HepG2 (cell line): ENCODE data around the gene NUDT6. TPM values are rescaled to one million over a fixed set of nuclear protein-coding genes. Genes with fewer than 3 reads are reported as not detected.

Source experiments
- ATAC-seq: fragments of 200-7000 bp; cut with Tn5 transposase; 3 replicates; pipeline ENCODE4 v1.9.1; 2020; ENCODE audit warnings: mild to moderate bottlenecking, moderate library complexity
- BruUV-seq: library from RNA; stranded (reverse); fragments of 400-500 nt; replicated peaks from 2 replicates; lab custom pipeline; 2021; lab: Mats Ljungman, UMichigan
- CTCF ChIA-PET: fragments of 300-600 bp; formaldehyde crosslinking; extraction: SDS; loops from one replicate; lab custom pipeline; 2021; ENCODE audit warnings: low total read pairs, inconsistent platforms, low intra/inter-chr PET ratio; lab: Yijun Ruan, JAX
- POLR2A ChIA-PET: fragments of 350-600 bp; sonication (Branson Sonifier 250); formaldehyde crosslinking; loops from one replicate; lab custom pipeline; 2020; ENCODE audit warnings: antibody characterized with exemption, inconsistent platforms; lab: Yijun Ruan, JAX
- DNase-seq: peaks from one replicate; pipeline ENCODE4 v3.0.0-alpha.2; 2015; ENCODE audit warnings: low spot score
- FAIRE-seq: peaks from 3 replicates; lab custom pipeline; 2011; peaks lifted over from hg19 to GRCh38; lab: Jason Lieb, UNC
- H2AFZ ChIP-seq: one replicate; pipeline ENCODE4 v1.6.1; 2011; ENCODE audit warnings: low read length, inconsistent platforms
- H3K27ac ChIP-seq: fragments of 300-600 bp; 3 replicates; pipeline ENCODE4 v1.8.0; 2011; ENCODE audit warnings: mixed run types, mild to moderate bottlenecking, mixed read lengths, low read length, inconsistent platforms; ENCODE audit not compliant: insufficient read depth; ENCODE audit errors: extremely low read length
- H3K27me3 ChIP-seq, 2 experiments: fragments of 200-600 bp in 1 of 2; 2 replicates in 1 of 2; 3 replicates in 1 of 2; pipeline versions ENCODE4 v1.6.0 to v1.8.0; 2011; ENCODE audit warnings: low read length in 2 of 2, mild to moderate bottlenecking in 2 of 2, moderate library complexity in 2 of 2, inconsistent platforms in 1 of 2; ENCODE audit not compliant: insufficient read depth in 2 of 2, control insufficient read depth in 1 of 2
- H3K36me3 ChIP-seq, 2 experiments: fragments of 200-600 bp in 1 of 2; replicated peaks in 1 of 2; 2 replicates in 1 of 2; 3 replicates in 1 of 2; pipeline versions ENCODE4 v1.5.1 to v1.8.0; 2011; ENCODE audit warnings: low read length in 2 of 2, inconsistent platforms in 1 of 2; ENCODE audit not compliant: insufficient read depth in 2 of 2, control insufficient read depth in 1 of 2
- H3K4me1 ChIP-seq: 2 replicates; pipeline ENCODE4 v1.5.1; 2012; ENCODE audit warnings: low read length, inconsistent platforms; ENCODE audit not compliant: insufficient read depth
- H3K4me2 ChIP-seq: 2 replicates; pipeline ENCODE4 v1.6.0; 2011; ENCODE audit warnings: low read depth, low read length, inconsistent platforms
- H3K4me3 ChIP-seq, 3 experiments: fragments of 200-600 bp in 1 of 3; sonication (generic), shearing (Covaris generic) in 1 of 3; replicated peaks in 1 of 3; 2 replicates each; pipeline ENCODE4 v1.5.1; 2011 to 2016; ENCODE audit warnings: low read length in 3 of 3, inconsistent platforms in 2 of 3, low read depth in 2 of 3, mild to moderate bottlenecking in 2 of 3, control low read depth in 1 of 3, mixed read lengths in 1 of 3; ENCODE audit not compliant: insufficient read depth in 1 of 3
- H3K79me2 ChIP-seq: one replicate; pipeline ENCODE4 v1.6.1; 2011; ENCODE audit warnings: low read length, inconsistent platforms; ENCODE audit not compliant: insufficient read depth
- H3K9ac ChIP-seq: 2 replicates; pipeline ENCODE4 v1.6.0; 2011; ENCODE audit warnings: mild to moderate bottlenecking, low read depth, low read length, inconsistent platforms; ENCODE audit not compliant: insufficient read depth
- H3K9me3 ChIP-seq: 2 replicates; pipeline ENCODE4 v1.5.1; 2012; ENCODE audit warnings: mild to moderate bottlenecking, low read length
- H4K20me1 ChIP-seq: 2 replicates; pipeline ENCODE4 v1.6.0; 2011; ENCODE audit warnings: inconsistent platforms, mild to moderate bottlenecking, low read length, moderate library complexity; ENCODE audit not compliant: insufficient read depth
- ARID3A ChIP-seq: IDR thresholded peaks from 2 replicates; pipeline ENCODE4 v1.6.1; 2012; ENCODE audit warnings: low read depth, low read length, improper control_type of control experiment
- BCLAF1 ChIP-seq: fragments of 450-650 bp; IDR thresholded peaks from 2 replicates; pipeline ENCODE4 v1.6.1; 2017; ENCODE audit warnings: mild to moderate bottlenecking
- EP300 ChIP-seq, 3 experiments: sonication (generic) in 1 of 3; formaldehyde crosslinking in 1 of 3; IDR thresholded peaks; 2 replicates each; pipeline versions ENCODE4 v1.5.1 to v1.6.1; 2011 to 2020; ENCODE audit warnings: low read depth in 2 of 3, low read length in 2 of 3, borderline replicate concordance in 1 of 3, improper control_type of control experiment in 1 of 3, mild to moderate bottlenecking in 1 of 3, missing genetic modification reagents in 1 of 3, moderate library complexity in 1 of 3
- FOXA1 ChIP-seq, 2 experiments: fragments of 450-650 bp in 1 of 2; sonication (generic) in 1 of 2; formaldehyde crosslinking in 1 of 2; IDR thresholded peaks; 2 replicates each; pipeline versions ENCODE4 v1.4.0 to v1.6.1; 2016 to 2020; ENCODE audit warnings: missing genetic modification reagents in 1 of 2
- FOXJ3 ChIP-seq: sonication (generic); formaldehyde crosslinking; IDR thresholded peaks from 2 replicates; pipeline ENCODE4 v1.4.0; 2020; ENCODE audit warnings: missing genetic modification reagents, mild to moderate bottlenecking, borderline replicate concordance
- FOXM1 ChIP-seq: sonication (generic); formaldehyde crosslinking; IDR thresholded peaks from 2 replicates; pipeline ENCODE4 v1.5.0; 2020; ENCODE audit warnings: missing genetic modification reagents
- HMG20B ChIP-seq: conservative IDR thresholded peaks from 2 replicates; pipeline ENCODE4 v1.6.1; 2016; ENCODE audit warnings: missing genetic modification reagents, missing compliant biosample characterization
- JUNB ChIP-seq: sonication (generic); formaldehyde crosslinking; IDR thresholded peaks from 2 replicates; pipeline ENCODE4 v1.8.0; 2022; ENCODE audit warnings: missing genetic modification reagents, mild to moderate bottlenecking, borderline replicate concordance
- MLLT10 ChIP-seq: sonication (generic); formaldehyde crosslinking; IDR thresholded peaks from 2 replicates; pipeline ENCODE4 v1.4.0; 2020; ENCODE audit warnings: missing genetic modification reagents
- PITX1 ChIP-seq: sonication (generic); formaldehyde crosslinking; IDR thresholded peaks from 2 replicates; pipeline ENCODE4 v1.5.1; 2020; ENCODE audit warnings: mild to moderate bottlenecking, missing genetic modification reagents
- SALL1 ChIP-seq: sonication (generic); formaldehyde crosslinking; IDR thresholded peaks from 2 replicates; pipeline ENCODE4 v1.8.0; 2022; ENCODE audit warnings: mild to moderate bottlenecking, missing genetic modification reagents
- SAP130 ChIP-seq: IDR thresholded peaks from 2 replicates; pipeline ENCODE4 v1.6.1; 2016; ENCODE audit warnings: low read depth
- SMARCC2 ChIP-seq: fragments of 450-650 bp; IDR thresholded peaks from 2 replicates; pipeline ENCODE4 v1.6.1; 2017; ENCODE audit warnings: antibody characterized with exemption, mild to moderate bottlenecking
- STAG1 ChIP-seq: sonication (generic); formaldehyde crosslinking; IDR thresholded peaks from 2 replicates; pipeline ENCODE4 v1.4.0; 2020; ENCODE audit warnings: missing genetic modification reagents
- TBX3 ChIP-seq: fragments of 450-650 bp; IDR thresholded peaks from 2 replicates; pipeline ENCODE4 v1.6.1; 2017; ENCODE audit warnings: antibody characterized with exemption, mild to moderate bottlenecking, inconsistent platforms, borderline replicate concordance
- THYN1 ChIP-seq: sonication (generic); formaldehyde crosslinking; IDR thresholded peaks from 2 replicates; pipeline ENCODE4 v1.8.1; 2023; ENCODE audit warnings: low read depth, mild to moderate bottlenecking, moderate library complexity, missing genetic modification reagents, borderline replicate concordance
- ZNF614 ChIP-seq: IDR thresholded peaks from 2 replicates; pipeline ENCODE4 v1.6.1; 2018; ENCODE audit warnings: missing biosample characterization, missing genetic modification reagents, inconsistent platforms, borderline replicate concordance
- ZSCAN25 ChIP-seq: sonication (generic); formaldehyde crosslinking; IDR thresholded peaks from 2 replicates; pipeline ENCODE4 v1.8.0; 2022; ENCODE audit warnings: mild to moderate bottlenecking, missing genetic modification reagents
- WGBS: methylation state at CpG from one replicate; pipeline ENCODE4 v1.1.6; 2017; ENCODE audit warnings: low lambda C conversion rate; 5-methylcytosine and 5-hydroxymethylcytosine counted together
- in situ Hi-C: cut with HindIII; loops from 2 replicates; pipeline ENCODE4 v1.10.0; 2017; ENCODE audit warnings: low pct_unique_long_range_greater_than_20kb; ENCODE audit not compliant: extremely low pct_ligation_motif_present
- intact Hi-C: fragments of 100-400 bp; cut with micrococcal nuclease; formaldehyde crosslinking; loops from one replicate; pipeline ENCODE4 v1.10.0; 2022; ENCODE audit not compliant: unreplicated experiment
- polyA plus RNA-seq, 8 experiments: library from polyadenylated mRNA; depleted of rRNA in 3 of 8; stranded (reverse) in 7 of 8; unstranded in 1 of 8; fragments of >200 nt; fragmentation: Illumina TruSeq in 4 of 8; extraction: Trizol in 4 of 8; gene quantifications; 2 replicates each; pipeline versions ENCODE4 v1.2.1 to v1.2.3, GENCODE V29; 2011 to 2016; ENCODE audit warnings: low read depth in 4 of 8, missing spikeins in 1 of 8, mixed read lengths in 1 of 8; ENCODE audit not compliant: insufficient read depth in 1 of 8
- total RNA-seq, 5 experiments: library from RNA; depleted of rRNA; stranded (reverse); fragments of >200 nt; fragmentation: Illumina TruSeq; extraction: Trizol; gene quantifications; 2 replicates each; pipeline ENCODE4 v1.2.3, GENCODE V29; 2016; ENCODE audit warnings: low read depth in 1 of 5

Gene NUDT6
- total and polyA plus RNA-seq, 2 of the 13 experiments (the other 11 are each of a cell fraction or from before 2014, with no cell fraction given), result 4.8 to 8.3 TPM

GRCh38 chr4:122914292-122914904, 8.0 kb downstream of the NUDT6 start:
- BruUV-seq, result no TSS peak
- TF ChIP-seq PITX1 (CRISPR knock-in tag) (no peak), ARID3A (peak; percentile 43; the same call in 1 of the 2 replicates), FOXJ3 (no peak), BCLAF1 (no peak), SMARCC2 (no peak), HMG20B (CRISPR knock-in tag) (no peak), SALL1 (CRISPR knock-in tag) (no peak), TBX3 (no peak), FOXA1 (IDR thresholded peaks at IDR 0.05) (no peak), FOXA1 (CRISPR knock-in tag; IDR thresholded peaks at IDR 0.05) (peak; percentile 44; the same call in 1 of the 2 replicates), THYN1 (CRISPR knock-in tag) (no peak), FOXM1 (CRISPR knock-in tag) (no peak), MLLT10 (CRISPR knock-in tag) (no peak), ZNF614 (0 out of 2 replicates have a peak, but pooled peaks have one; percentile 45), ZSCAN25 (CRISPR knock-in tag) (no peak), JUNB (no peak), EP300 (IDR thresholded peaks at IDR 0.05; ENCODE audit: low read depth in 2 of 2, low read length in 2 of 2) (no peak), EP300 (CRISPR knock-in tag; IDR thresholded peaks at IDR 0.05; ENCODE audit: borderline replicate concordance) (no peak), SAP130 (CRISPR knock-in tag) (0 out of 2 replicates have a peak, but pooled peaks have one; percentile 21), STAG1 (CRISPR knock-in tag) (peak; percentile 88)

More at GRCh38 chr4:122914292-122914904, 8.0 kb downstream of the NUDT6 start:
- Histone ChIP-seq H3K4me3 (no peak overlapping the region), H3K4me1 (peaks cover 14% of the 10 kb centered on the region), H3K9me3 (no peaks in the 10 kb centered on the region), H3K79me2 (no peaks in the 10 kb centered on the region), H3K36me3 (no peaks in the 10 kb centered on the region; a peak in 2 of 5 replicates), H3K27me3 (no peaks in the 10 kb centered on the region), H3K27ac (no peak overlapping the region), H3K9ac (no peak overlapping the region), H2AFZ (no peak overlapping the region), H3K4me2 (no peak overlapping the region), H4K20me1 (no peaks in the 10 kb centered on the region)
- ChIA-PET CTCF (interaction anchor here (0.9 to 2.4 kb wide), 4 partner anchors 156 to 312 kb away, joined by 3 to 29 read pairs (median 4); partner anchors contain the start of gene BBS12), POLR2A (no interaction called here)
- in situ Hi-C loops, result loop anchor here (10.0 kb wide), 1 partner anchor 310 kb away; no protein-coding TSS in a partner anchor
- intact Hi-C loops, result loop anchor here (1.0 to 5.0 kb wide), 4 partner anchors 87 to 312 kb away; partner anchors contain the start of genes BBS12 and FGF2
- peak; percentile 89 for ATAC-seq
- DNase-seq, result peak; percentile 43
- WGBS, result 25% methylated on average over 4 of the region's 4 CpGs
- FAIRE-seq, result peak; percentile 60
